K562 (cell line): ENCODE results near the gene SH3TC1. TPM values are rescaled to one million over a fixed set of nuclear protein-coding genes. Genes with fewer than 3 reads are reported as not detected.

ENCODE experiments used
- DEAF1 ChIP-seq: fragments of 450-650 bp; formaldehyde crosslinking; IDR thresholded peaks from 2 replicates; pipeline ENCODE4 v1.4.0; 2020; ENCODE audit warnings: mild to moderate bottlenecking, moderate library complexity
- GTF2F1 ChIP-seq: IDR thresholded peaks from 2 replicates; pipeline ENCODE4 v1.6.1; 2011; ENCODE audit warnings: low read depth, low read length, improper control_type of control experiment
- IRF2 ChIP-seq: sonication (generic); formaldehyde crosslinking; IDR thresholded peaks from 2 replicates; pipeline ENCODE4 v1.8.1; 2022; ENCODE audit warnings: mild to moderate bottlenecking, missing genetic modification reagents
- KLF1 ChIP-seq: fragments of 450-650 bp; IDR thresholded peaks from 2 replicates; pipeline ENCODE4 v1.6.1; 2016; ENCODE audit warnings: missing genetic modification characterization, missing compliant biosample characterization
- KLF16 ChIP-seq: IDR thresholded peaks from 2 replicates; pipeline ENCODE4 v1.6.1; 2016; ENCODE audit warnings: antibody characterized with exemption
- MBD1 ChIP-seq: fragments of 250-450 bp; sonication (Bioruptor Pico); IDR thresholded peaks from 2 replicates; pipeline ENCODE4 v1.8.0; 2022; ENCODE audit warnings: inconsistent platforms
- MBD2 ChIP-seq: sonication (generic); IDR thresholded peaks from 2 replicates; pipeline ENCODE4 v1.6.1; 2016; ENCODE audit warnings: low read depth, borderline replicate concordance
- NFIC ChIP-seq: fragments of 450-650 bp; IDR thresholded peaks from 2 replicates; pipeline ENCODE4 v1.6.1; 2017; ENCODE audit warnings: mild to moderate bottlenecking, inconsistent platforms
- NRF1 ChIP-seq, 2 experiments: fragments of 450-650 bp; IDR thresholded peaks in 1 of 2; conservative IDR thresholded peaks in 1 of 2; 2 replicates each; pipeline ENCODE4 v1.6.1; 2014; ENCODE audit warnings: mild to moderate bottlenecking in 2 of 2
- PCBP2 ChIP-seq: fragments of 200-400 bp; formaldehyde crosslinking; IDR thresholded peaks from 2 replicates; pipeline ENCODE4 v1.6.1; 2018; ENCODE audit warnings: low read length, low read depth, mild to moderate bottlenecking, moderate library complexity; ENCODE audit not compliant: poor library complexity, severe bottlenecking
- PKNOX1 ChIP-seq: fragments of 450-650 bp; IDR thresholded peaks from 2 replicates; pipeline ENCODE4 v1.6.1; 2016
- SP1 ChIP-seq: sonication (generic); formaldehyde crosslinking; IDR thresholded peaks from 2 replicates; pipeline ENCODE4 v1.8.1; 2022; ENCODE audit warnings: mild to moderate bottlenecking, missing genetic modification reagents
- TAL1 ChIP-seq: fragments of 450-650 bp; IDR thresholded peaks from 2 replicates; pipeline ENCODE4 v1.6.1; 2016; ENCODE audit warnings: mild to moderate bottlenecking
- TBL1XR1 ChIP-seq, 2 experiments: IDR thresholded peaks; 2 replicates each; pipeline ENCODE4 v1.6.1; 2012; ENCODE audit warnings: improper control_type of control experiment in 2 of 2, low read length in 2 of 2, mild to moderate bottlenecking in 1 of 2
- TFAP4 ChIP-seq: sonication (generic); formaldehyde crosslinking; IDR thresholded peaks from 2 replicates; pipeline ENCODE4 v1.8.0; 2022; ENCODE audit warnings: missing genetic modification reagents, mild to moderate bottlenecking, moderate library complexity, borderline replicate concordance
- XRCC5 ChIP-seq: fragments of 200-400 bp; formaldehyde crosslinking; IDR thresholded peaks from 2 replicates; pipeline ENCODE4 v1.6.1; 2017; ENCODE audit warnings: low read depth, mild to moderate bottlenecking, low read length
- YY1 ChIP-seq, 3 experiments: IDR thresholded peaks; 2 replicates each; pipeline ENCODE4 v1.6.1; 2011; ENCODE audit warnings: low read length in 2 of 3, mild to moderate bottlenecking in 2 of 3, moderate library complexity in 2 of 3, borderline replicate concordance in 1 of 3, control low read depth in 1 of 3, low read depth in 1 of 3; ENCODE audit not compliant: insufficient read depth in 3 of 3, insufficient replicate concordance in 2 of 3, control insufficient read depth in 1 of 3, insufficient read length in 1 of 3; ENCODE audit errors: extremely low read depth in 1 of 3
- ZFP36 ChIP-seq: fragments of 150-350 bp; IDR thresholded peaks from 2 replicates; pipeline ENCODE4 v1.6.1; 2018; ENCODE audit warnings: low read length, low read depth; ENCODE audit not compliant: partially characterized antibody
- ZNF24 ChIP-seq: fragments of 450-650 bp; IDR thresholded peaks from 2 replicates; pipeline ENCODE4 v1.6.1; 2016
- polyA plus RNA-seq, 8 experiments: library from polyadenylated mRNA; depleted of rRNA in 4 of 8; stranded (reverse) in 5 of 8; unstranded in 3 of 8; fragments of >200 nt; fragmentation: Nextera tagmentation in 2 of 8; fragmentation: Illumina TruSeq in 1 of 8; extraction: Ambion mirVana in 2 of 8; extraction: Trizol in 1 of 8; gene quantifications; 2 replicates each; pipeline versions ENCODE4 v1.2.1 to v1.2.3, GENCODE V29; 2011 to 2014; ENCODE audit warnings: inconsistent platforms in 1 of 8, missing spikeins in 1 of 8
- total RNA-seq, 7 experiments: library from RNA; depleted of rRNA in 6 of 7; stranded (reverse); fragments of >200 nt in 6 of 7; fragmentation: Illumina TruSeq in 2 of 7; extraction: Trizol in 2 of 7; gene quantifications; 2 replicates each; pipeline versions ENCODE4 v1.2.1 to v1.2.3, GENCODE V29; 2011 to 2021; ENCODE audit warnings: low replicate concordance in 1 of 7

The SH3TC1 gene
- total and polyA plus RNA-seq, 9 of the 15 experiments (the other 6 are each of a cell fraction or from before 2014, with no cell fraction given), result 0.04 to 2.1 (median 0.48) TPM; not detected in 1

GRCh38 chr4:8267077-8267476 is 68.0 kb downstream of the SH3TC1 start (continued):
- TF ChIP-seq MBD1 (CRISPR knock-in tag), result no peak
- no peak for TF ChIP-seq KLF1 (tag)
- TF ChIP-seq SP1 (CRISPR knock-in tag), result no peak
- TF ChIP-seq TBL1XR1 (IDR thresholded peaks at IDR 0.05; ENCODE audit: low read length in 2 of 2), result no peak
- peak; percentile 84 for TF ChIP-seq NFIC
- peak; percentile 54 to 55; a peak in 3 of 4 replicates for TF ChIP-seq NRF1 (conservative IDR thresholded peaks at IDR 0.05 in 1 of 2, IDR thresholded peaks at IDR 0.05 in 1 of 2)
- no peak for TF ChIP-seq PCBP2
- TF ChIP-seq XRCC5, result no peak
- no peak for TF ChIP-seq TAL1
- TF ChIP-seq KLF16, result no peak
- peak; percentile 55 for TF ChIP-seq DEAF1 (CRISPR knock-in tag)
- 0 out of 2 replicates have a peak, but pooled peaks have one; percentile 13 for TF ChIP-seq TFAP4
- no peak for TF ChIP-seq PKNOX1
- no peak for TF ChIP-seq MBD2
- TF ChIP-seq ZNF24, result no peak
- no peak for TF ChIP-seq YY1 (IDR thresholded peaks at IDR 0.05; ENCODE audit: borderline replicate concordance in 1 of 3, control insufficient read depth in 1 of 3, extremely low read depth in 1 of 3, insufficient read depth in 3 of 3, insufficient read length in 1 of 3, insufficient replicate concordance in 2 of 3, low read depth in 1 of 3, low read length in 2 of 3)
- TF ChIP-seq GTF2F1, result no peak
- TF ChIP-seq ZFP36, result peak; percentile 14
- no peak for TF ChIP-seq IRF2 (CRISPR knock-in tag)
